Chondrocyte (in vitro differentiated cells): Measurements from ENCODE around the gene CIAO3. TPM values are rescaled to one million over a fixed set of nuclear protein-coding genes. Genes with fewer than 3 reads are reported as not detected.
A peak's percentile ranks its signal among the peaks of the same experiment; 100 is the strongest.

Experiments used
- DNase-seq: peaks from one replicate; pipeline ENCODE4 v3.0.0; 2021; ENCODE audit warnings: mixed read lengths, low spot score
- H3K27ac Mint-ChIP-seq: one replicate; pipeline ENCODE4 v1.8.0; 2021; ENCODE audit warnings: mild to moderate bottlenecking, moderate library complexity, mixed read lengths; ENCODE audit not compliant: unreplicated experiment
- H3K27me3 Mint-ChIP-seq: 2 replicates; pipeline ENCODE4 v1.8.0; 2021; ENCODE audit warnings: low read depth, mixed read lengths
- H3K36me3 Mint-ChIP-seq: 2 replicates; pipeline ENCODE4 v1.8.0; 2021; ENCODE audit warnings: low read depth, mixed read lengths
- H3K4me1 Mint-ChIP-seq: 2 replicates; pipeline ENCODE4 v1.8.0; 2021; ENCODE audit warnings: low read depth, mild to moderate bottlenecking, mixed read lengths
- H3K4me3 Mint-ChIP-seq: one replicate; pipeline ENCODE4 v1.8.0; 2021; ENCODE audit warnings: mild to moderate bottlenecking, moderate library complexity, mixed read lengths; ENCODE audit not compliant: unreplicated experiment
- H3K9me3 Mint-ChIP-seq: 2 replicates; pipeline ENCODE4 v1.8.0; 2021; ENCODE audit warnings: low read depth, mixed read lengths
- CTCF ChIP-seq: fragments of 200-600 bp; sonication (generic); IDR thresholded peaks from 2 replicates; pipeline ENCODE4 v1.5.0; 2021; ENCODE audit warnings: antibody characterized with exemption, mild to moderate bottlenecking, moderate library complexity
- total RNA-seq: library from RNA; stranded (reverse); gene quantifications from 3 replicates; pipeline ENCODE4 v1.2.1, GENCODE V29; 2021

Gene CIAO3
- total RNA-seq, 1 donor from 2014 or later: 22.1 TPM

- H3K4me3 Mint-ChIP-seq: no peak overlapping the region
- H3K27me3 Mint-ChIP-seq: peaks cover 1% of the 10 kb centered on the region
- no peak overlapping the region for H3K27ac Mint-ChIP-seq
- H3K9me3 Mint-ChIP-seq: no peaks in the 10 kb centered on the region
- no peaks in the 10 kb centered on the region for H3K36me3 Mint-ChIP-seq
- TF ChIP-seq CTCF: no peak
- no peak for DNase-seq
- H3K4me1 Mint-ChIP-seq: no peaks in the 10 kb centered on the region
Measured at GRCh38 chr16:768428-768827, 27.6 kb upstream of the CIAO3 start.

DNA sequence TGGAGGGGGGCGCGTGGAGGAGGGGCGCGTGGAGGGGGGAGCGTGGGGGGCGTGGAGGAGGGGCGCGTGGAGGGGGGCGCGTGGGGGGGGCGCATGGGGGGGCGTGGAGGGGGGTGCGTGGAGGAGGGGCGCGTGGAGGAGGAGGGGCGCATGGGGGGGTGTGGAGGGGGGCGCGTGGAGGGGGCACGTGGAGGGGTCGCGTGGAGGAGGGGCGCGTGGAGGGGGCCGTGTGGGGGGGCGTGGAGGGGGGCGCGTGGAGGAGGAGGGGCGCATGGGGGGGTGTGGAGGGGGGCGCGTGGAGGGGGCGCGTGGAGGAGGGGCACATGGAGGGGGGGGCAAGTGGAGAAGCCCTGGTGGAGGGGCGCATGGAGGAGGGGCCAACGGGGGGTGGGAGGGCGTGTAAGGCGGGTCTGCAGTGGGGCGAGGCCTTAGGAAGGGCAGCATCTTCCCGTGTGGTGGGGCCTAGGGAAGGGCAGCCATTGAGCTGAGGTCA lies 27.0 kb upstream of the CIAO3 start:
- Mint-ChIP-seq H3K27me3 (peaks cover 1% of the 10 kb centered on the region), H3K4me3 (no peak overlapping the region), H3K4me1 (no peaks in the 10 kb centered on the region), H3K27ac (no peak overlapping the region), H3K36me3 (no peaks in the 10 kb centered on the region), H3K9me3 (no peaks in the 10 kb centered on the region)
- no peak for DNase-seq
- no peak for TF ChIP-seq CTCF

GRCh38 chr16:766820-767640 lies 26.2 kb upstream of the CIAO3 start:
- peaks cover 1% of the 10 kb centered on the region for H3K27me3 Mint-ChIP-seq
- H3K36me3 Mint-ChIP-seq: no peaks in the 10 kb centered on the region
- no peak overlapping the region for H3K27ac Mint-ChIP-seq
- H3K9me3 Mint-ChIP-seq: no peaks in the 10 kb centered on the region
- H3K4me1 Mint-ChIP-seq: no peaks in the 10 kb centered on the region
- DNase-seq: peak; percentile 93
- TF ChIP-seq CTCF: no peak
- H3K4me3 Mint-ChIP-seq: no peak overlapping the region

DNA sequence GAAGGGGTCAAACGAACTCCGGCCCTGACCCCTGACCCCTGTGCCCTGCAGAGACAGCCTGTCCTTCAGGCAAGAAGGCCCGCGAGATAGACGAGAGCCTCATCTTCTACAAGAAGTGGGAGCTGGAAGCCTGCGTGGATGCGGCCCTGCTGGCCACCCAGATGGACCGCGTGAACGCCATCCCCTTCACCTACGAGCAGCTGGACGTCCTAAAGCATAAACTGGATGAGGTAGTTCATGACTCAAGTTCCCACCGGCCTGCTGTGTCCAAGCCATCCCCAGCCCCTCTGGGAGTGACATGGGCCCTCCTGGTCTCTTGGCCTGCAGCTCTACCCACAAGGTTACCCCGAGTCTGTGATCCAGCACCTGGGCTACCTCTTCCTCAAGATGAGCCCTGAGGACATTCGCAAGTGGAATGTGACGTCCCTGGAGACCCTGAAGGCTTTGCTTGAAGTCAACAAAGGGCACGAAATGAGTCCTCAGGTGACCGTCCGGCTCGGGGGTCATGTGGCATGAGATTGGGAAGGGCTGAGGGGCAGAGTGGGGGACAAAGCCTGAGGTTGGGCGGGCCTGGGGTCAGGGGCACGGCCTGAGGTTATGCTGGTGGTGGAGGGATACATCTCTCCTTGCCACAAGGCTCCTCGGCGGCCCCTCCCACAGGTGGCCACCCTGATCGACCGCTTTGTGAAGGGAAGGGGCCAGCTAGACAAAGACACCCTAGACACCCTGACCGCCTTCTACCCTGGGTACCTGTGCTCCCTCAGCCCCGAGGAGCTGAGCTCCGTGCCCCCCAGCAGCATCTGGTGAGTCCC lies 25.4 kb upstream of the CIAO3 start:
- Mint-ChIP-seq H3K9me3 (no peaks in the 10 kb centered on the region), H3K4me3 (no peak overlapping the region), H3K4me1 (no peaks in the 10 kb centered on the region), H3K36me3 (no peaks in the 10 kb centered on the region), H3K27ac (no peak overlapping the region), H3K27me3 (peaks cover 1% of the 10 kb centered on the region)
- DNase-seq: peak; percentile 78
- no peak for TF ChIP-seq CTCF

GRCh38 chr16:765488-765865 lies 24.7 kb upstream of the CIAO3 start:
- Mint-ChIP-seq H3K9me3 (no peaks in the 10 kb centered on the region), H3K36me3 (no peaks in the 10 kb centered on the region), H3K27ac (no peak overlapping the region), H3K4me3 (no peak overlapping the region), H3K27me3 (peaks cover 1% of the 10 kb centered on the region), H3K4me1 (no peaks in the 10 kb centered on the region)
- no peak for TF ChIP-seq CTCF
- DNase-seq: no peak
